ENCODE data around the gene PGS1. TPM values are rescaled to one million over a fixed set of nuclear protein-coding genes. Genes with fewer than 3 reads are reported as not detected.

PGS1 gene
- total RNA-seq, 1 experiment from 2014 or later, result 42.5 TPM

- intact Hi-C loops (cut with micrococcal nuclease; ENCODE audit: unreplicated experiment), result no loop called here
- ChIA-PET POLR2A (ENCODE audit: low non-redundant PET) (no interaction called here), CTCF (interaction anchor here (0.5 kb wide), 1 partner anchor 16 kb away, joined by 3 read pairs; no protein-coding TSS in a partner anchor)
- Histone ChIP-seq H3K36me3 (ENCODE audit: insufficient read depth, low read length, poor library complexity, severe bottlenecking) (no peaks in the 10 kb centered on the region), H3K9me3 (ENCODE audit: low read depth, low read length, poor library complexity, severe bottlenecking) (no peaks in the 10 kb centered on the region), H3K4me3 (ENCODE audit: low read depth, low read length, poor library complexity, severe bottlenecking) (no peak overlapping the region), H3K27ac (ENCODE audit: low read depth, low read length, poor library complexity, severe bottlenecking) (no peak overlapping the region), H3K4me1 (ENCODE audit: insufficient read depth, low read length, poor library complexity, severe bottlenecking) (peaks cover 12% of the 10 kb centered on the region), H3K27me3 (replicated peaks; ENCODE audit: insufficient read depth, low read depth, low read length, poor library complexity) (no peaks in the 10 kb centered on the region)
- BruUV-seq (replicated peaks), result no TSS peak
- DNase-seq (ENCODE audit: low spot score), result no peak
- TF ChIP-seq EZH2 (IDR thresholded peaks at IDR 0.05; ENCODE audit: borderline replicate concordance, low read depth, low read length, poor library complexity, severe bottlenecking) (no peak), CTCF (conservative IDR thresholded peaks at IDR 0.05; ENCODE audit: low read depth, low read length) (no peak)
Observed at GRCh38 chr17:78344666-78345065, 33.8 kb upstream of the PGS1 start.

GRCh38 chr17:78345172-78345571, 33.3 kb upstream of the PGS1 start:
- H3K27me3 ChIP-seq (replicated peaks; ENCODE audit: insufficient read depth, low read depth, low read length, poor library complexity), result no peaks in the 10 kb centered on the region
- TF ChIP-seq EZH2 (IDR thresholded peaks at IDR 0.05; ENCODE audit: borderline replicate concordance, low read depth, low read length, poor library complexity, severe bottlenecking), result no peak
- no peak for TF ChIP-seq CTCF (conservative IDR thresholded peaks at IDR 0.05; ENCODE audit: low read depth, low read length)
- DNase-seq (ENCODE audit: low spot score), result no peak
- H3K9me3 ChIP-seq (ENCODE audit: low read depth, low read length, poor library complexity, severe bottlenecking), result no peaks in the 10 kb centered on the region
- H3K36me3 ChIP-seq (ENCODE audit: insufficient read depth, low read length, poor library complexity, severe bottlenecking), result no peaks in the 10 kb centered on the region
- peaks cover 12% of the 10 kb centered on the region for H3K4me1 ChIP-seq (ENCODE audit: insufficient read depth, low read length, poor library complexity, severe bottlenecking)
- no peak overlapping the region for H3K27ac ChIP-seq (ENCODE audit: low read depth, low read length, poor library complexity, severe bottlenecking)
- POLR2A ChIA-PET (ENCODE audit: low non-redundant PET), result no interaction called here
- intact Hi-C loops (cut with micrococcal nuclease; ENCODE audit: unreplicated experiment), result no loop called here
- BruUV-seq (replicated peaks), result no TSS peak
- CTCF ChIA-PET, result no interaction called here
- no peak overlapping the region for H3K4me3 ChIP-seq (ENCODE audit: low read depth, low read length, poor library complexity, severe bottlenecking)

- ChIA-PET POLR2A (ENCODE audit: low non-redundant PET) (no interaction called here), CTCF (no interaction called here)
- no peak overlapping the region for H3K4me3 ChIP-seq (ENCODE audit: low read depth, low read length, poor library complexity, severe bottlenecking)
- H3K27ac ChIP-seq (ENCODE audit: low read depth, low read length, poor library complexity, severe bottlenecking), result no peak overlapping the region
- DNase-seq (ENCODE audit: low spot score), result no peak
- no peaks in the 10 kb centered on the region for H3K27me3 ChIP-seq (replicated peaks; ENCODE audit: insufficient read depth, low read depth, low read length, poor library complexity)
- intact Hi-C loops (cut with micrococcal nuclease; ENCODE audit: unreplicated experiment), result no loop called here
- no peaks in the 10 kb centered on the region for H3K36me3 ChIP-seq (ENCODE audit: insufficient read depth, low read length, poor library complexity, severe bottlenecking)
- TF ChIP-seq CTCF (conservative IDR thresholded peaks at IDR 0.05; ENCODE audit: low read depth, low read length) (no peak), EZH2 (IDR thresholded peaks at IDR 0.05; ENCODE audit: borderline replicate concordance, low read depth, low read length, poor library complexity, severe bottlenecking) (no peak)
- no peaks in the 10 kb centered on the region for H3K9me3 ChIP-seq (ENCODE audit: low read depth, low read length, poor library complexity, severe bottlenecking)
- no TSS peak for BruUV-seq (replicated peaks)
- H3K4me1 ChIP-seq (ENCODE audit: insufficient read depth, low read length, poor library complexity, severe bottlenecking), result peaks cover 12% of the 10 kb centered on the region
Observed at GRCh38 chr17:78345791-78346494, 32.5 kb upstream of the PGS1 start.
